GM20431 (cell line): Measurements from ENCODE around the gene KIF3C.

Experiments
- in situ Hi-C: fragments of 300-500 bp; cut with MseI, MboI; formaldehyde crosslinking; loops from one replicate; pipeline ENCODE4 v1.15.0; 2020; ENCODE audit warnings: low sequenced_read_pairs; ENCODE audit not compliant: unreplicated experiment

The KIF3C gene

GRCh38 chr2:25891672-25892071 is 90.6 kb downstream of the KIF3C start:
- in situ Hi-C loops, result no loop called here

- in situ Hi-C loops, result no loop called here
Measured at GRCh38 chr2:25887624-25888242, 94.6 kb downstream of the KIF3C start.

GRCh38 chr2:25885933-25886332 is 96.4 kb downstream of the KIF3C start:
- in situ Hi-C loops, result no loop called here

- in situ Hi-C loops, result no loop called here
Measured at GRCh38 chr2:25881764-25882163, 100.5 kb downstream of the KIF3C start.

- in situ Hi-C loops, result no loop called here
Measured at GRCh38 chr2:25879133-25879730, 103.1 kb downstream of the KIF3C start.

- in situ Hi-C loops, result no loop called here
Measured at GRCh38 chr2:25878361-25879132, 103.8 kb downstream of the KIF3C start, which contains the start of gene ASXL2. Gene ASXL2, minus strand, starts transcription at chr2:25878487. Its CDS starts 265 bp downstream, at chr2:25878222.

- in situ Hi-C loops, result no loop called here
Measured at GRCh38 chr2:25877431-25878360, 104.6 kb downstream of the KIF3C start.
